Psoas muscle (tissue), 8 donors: ENCODE measurements around the gene GVQW3. TPM values are rescaled to one million over a fixed set of nuclear protein-coding genes. Genes with fewer than 3 reads are reported as not detected.

ENCODE experiments used
- ATAC-seq, 4 donors: fragments of 200-7000 bp; cut with Tn5 transposase; one replicate each; pipeline ENCODE4 v1.9.1; 2020; ENCODE audit warnings: moderate library complexity in 3 of 4, mild to moderate bottlenecking in 2 of 4
- DNase-seq, 2 donors: peaks; one replicate each; pipeline ENCODE4 v3.0.0-alpha.2; 2020
- H3K27ac ChIP-seq: fragments of 200-600 bp; one replicate; pipeline ENCODE4 v1.8.0; 2022
- H3K27me3 ChIP-seq, 3 donors: fragments of 200-600 bp in 1 of 3; one replicate each; pipeline versions ENCODE4 v1.6.1 to v1.8.0; 2013 to 2022; ENCODE audit warnings: low read length in 2 of 3, mild to moderate bottlenecking in 2 of 3, moderate library complexity in 1 of 3; ENCODE audit not compliant: insufficient read depth in 3 of 3
- H3K36me3 ChIP-seq, 2 donors: fragments of 200-600 bp in 1 of 2; one replicate each; pipeline versions ENCODE4 v1.6.1 to v1.8.0; 2013 to 2022; ENCODE audit warnings: low read depth in 1 of 2, mild to moderate bottlenecking in 1 of 2, moderate library complexity in 1 of 2; ENCODE audit not compliant: insufficient read depth in 1 of 2
- H3K4me1 ChIP-seq: fragments of 200-600 bp; one replicate; pipeline ENCODE4 v1.8.0; 2022
- H3K4me3 ChIP-seq: fragments of 200-600 bp; one replicate; pipeline ENCODE4 v1.8.0; 2022; ENCODE audit warnings: mild to moderate bottlenecking
- H3K9me3 ChIP-seq: fragments of 200-600 bp; one replicate; pipeline ENCODE4 v1.8.0; 2022
- CTCF ChIP-seq: fragments of 200-600 bp; IDR thresholded peaks from one replicate; pipeline ENCODE4 v1.8.0; 2022; ENCODE audit warnings: antibody characterized with exemption
- WGBS, 3 donors: extraction: QIAGEN DNeasy Blood & Tissue Kit; methylation state at CpG; one replicate each; pipeline versions ENCODE4 v1.1.6 to v1.1.7; 2013; 5-methylcytosine and 5-hydroxymethylcytosine counted together
- intact Hi-C, 2 donors: fragments of 100-400 bp; cut with DNase I; formaldehyde crosslinking; loops; one replicate each; pipeline versions ENCODE4 v1.11.0 to v1.14.2; 2022
- polyA plus RNA-seq, 3 donors: library from polyadenylated mRNA; stranded (reverse); fragments of 200-250 nt; gene quantifications; one replicate each; pipeline ENCODE4 v1.2.3, GENCODE V29; 2013
- total RNA-seq, 4 donors: library from RNA; stranded (reverse); fragmentation: NEBNext Ultra II Directional in 2 of 4; extraction: Animal tissue kit (Norgen Biotek cat#: 25700) in 2 of 4; gene quantifications; one replicate each; pipeline versions ENCODE4 v1.2.1 to v1.2.4, GENCODE V29; 2021 to 2023
- donor health status: healthy with polysubstance abuse.
- donor health status: DM: no; HTN: no; CAD: no; lungs with moderate emphysema.
- donor health status: Bipolar disorder and iron deficiency.
- donor health status: healthy.
- donor health status: DM: yes; HTN: yes; CAD: no.
- donor health status: DM: no; HTN: no; CAD: no.
- donor health status: DM: no; HTN: no; CAD: no.
- donor health status: DM: yes; HTN: yes; CAD: no.

GVQW3 gene
- total and polyA plus RNA-seq, 7 donors = 0.17 to 2.7 (median 0.48) TPM

- no peak overlapping the region for H3K4me3 ChIP-seq
- WGBS, 3 donors = 95 to 98% (median 97%) methylated on average over 1 of the region's 1 CpG
- intact Hi-C loops = no loop called here
- peaks cover 2 to 84% of the 10 kb centered on the region in 2 donors for H3K36me3 ChIP-seq
- no peak for TF ChIP-seq CTCF
- DNase-seq = no peak
- H3K27ac ChIP-seq = no peak overlapping the region
- H3K27me3 ChIP-seq = no peaks in the 10 kb centered on the region
- H3K9me3 ChIP-seq = no peaks in the 10 kb centered on the region
- no peak for ATAC-seq
- H3K4me1 ChIP-seq = no peaks in the 10 kb centered on the region
Measured at GRCh38 chr11:76355172-76355571, 26.0 kb upstream of the GVQW3 start.

- no peak overlapping the region for H3K27ac ChIP-seq
- ATAC-seq (no peak), DNase-seq (no peak)
- no peaks in the 10 kb centered on the region for H3K4me1 ChIP-seq
- no peaks in the 10 kb centered on the region for H3K9me3 ChIP-seq
- intact Hi-C loops = no loop called here
- H3K27me3 ChIP-seq = no peaks in the 10 kb centered on the region
- TF ChIP-seq CTCF = no peak
- peaks cover 0 to 34% of the 10 kb centered on the region in 2 donors for H3K36me3 ChIP-seq
- no peak overlapping the region for H3K4me3 ChIP-seq
Measured at GRCh38 chr11:76361374-76361773, 19.7 kb upstream of the GVQW3 start.

- peaks cover 0 to 30% of the 10 kb centered on the region in 2 donors for H3K36me3 ChIP-seq
- intact Hi-C loops = no loop called here
- no peak for ATAC-seq
- 54 to 70% (median 57%) methylated on average over 2 of the region's 2 CpGs for WGBS, 3 donors
- no peak for TF ChIP-seq CTCF
- DNase-seq = no peak
- H3K4me1 ChIP-seq = peaks cover 1% of the 10 kb centered on the region
- H3K4me3 ChIP-seq = no peak overlapping the region
- no peaks in the 10 kb centered on the region for H3K9me3 ChIP-seq
- H3K27me3 ChIP-seq = no peaks in the 10 kb centered on the region
- no peak overlapping the region for H3K27ac ChIP-seq
Measured at GRCh38 chr11:76361776-76362175, 19.3 kb upstream of the GVQW3 start.

- no peak overlapping the region for H3K27ac ChIP-seq
- no peak for TF ChIP-seq CTCF
- ATAC-seq (no peak), DNase-seq (no peak)
- intact Hi-C loops = no loop called here
- WGBS, 3 donors = 97 to 98% (median 97%) methylated on average over 7 of the region's 7 CpGs
- H3K36me3 ChIP-seq = peaks cover 0 to 30% of the 10 kb centered on the region in 2 donors
- peaks cover 10% of the 10 kb centered on the region for H3K4me1 ChIP-seq
- H3K27me3 ChIP-seq = no peaks in the 10 kb centered on the region
- H3K9me3 ChIP-seq = no peaks in the 10 kb centered on the region
- no peak overlapping the region for H3K4me3 ChIP-seq
Measured at GRCh38 chr11:76362716-76363115, 18.4 kb upstream of the GVQW3 start.

GRCh38 chr11:76365038-76365679 is 16.0 kb upstream of the GVQW3 start:
- Histone ChIP-seq H3K4me1 (peaks cover 30% of the 10 kb centered on the region), H3K27me3 (no peaks in the 10 kb centered on the region), H3K9me3 (no peaks in the 10 kb centered on the region), H3K36me3 (peaks cover 0 to 12% of the 10 kb centered on the region in 2 donors), H3K4me3 (no peak overlapping the region), H3K27ac (no peak overlapping the region)
- DNase-seq (no peak), ATAC-seq (no peak)
- no peak for TF ChIP-seq CTCF
- intact Hi-C loops = no loop called here
- WGBS, 3 donors = 93% methylated on average over 16 of the region's 16 CpGs
